Cardiac septum (tissue), 1 donor: ENCODE data around the gene COL6A1. TPM values are rescaled to one million over a fixed set of nuclear protein-coding genes. Genes with fewer than 3 reads are reported as not detected.

ENCODE experiments used
- DNase-seq: peaks from one replicate; pipeline ENCODE4 v3.0.0-alpha.2; 2020; ENCODE audit warnings: low spot score
- intact Hi-C: fragments of 100-400 bp; cut with DNase I; formaldehyde crosslinking; loops from one replicate; pipeline ENCODE4 v1.14.0; 2022
- long read RNA-seq: library from polyadenylated mRNA; unstranded; transcript quantifications from one replicate; pipeline ENCODE4 v2.0.0, GENCODE V29; 2021
- total RNA-seq: library from RNA; stranded (reverse); fragmentation: NEBNext Ultra II Directional; extraction: Animal tissue kit (Norgen Biotek cat#: 25700); gene quantifications from one replicate; pipeline ENCODE4 v1.2.1, GENCODE V29; 2021
- donor health status: DM: no; HTN: no; CAD: no.

COL6A1 gene, protein sequence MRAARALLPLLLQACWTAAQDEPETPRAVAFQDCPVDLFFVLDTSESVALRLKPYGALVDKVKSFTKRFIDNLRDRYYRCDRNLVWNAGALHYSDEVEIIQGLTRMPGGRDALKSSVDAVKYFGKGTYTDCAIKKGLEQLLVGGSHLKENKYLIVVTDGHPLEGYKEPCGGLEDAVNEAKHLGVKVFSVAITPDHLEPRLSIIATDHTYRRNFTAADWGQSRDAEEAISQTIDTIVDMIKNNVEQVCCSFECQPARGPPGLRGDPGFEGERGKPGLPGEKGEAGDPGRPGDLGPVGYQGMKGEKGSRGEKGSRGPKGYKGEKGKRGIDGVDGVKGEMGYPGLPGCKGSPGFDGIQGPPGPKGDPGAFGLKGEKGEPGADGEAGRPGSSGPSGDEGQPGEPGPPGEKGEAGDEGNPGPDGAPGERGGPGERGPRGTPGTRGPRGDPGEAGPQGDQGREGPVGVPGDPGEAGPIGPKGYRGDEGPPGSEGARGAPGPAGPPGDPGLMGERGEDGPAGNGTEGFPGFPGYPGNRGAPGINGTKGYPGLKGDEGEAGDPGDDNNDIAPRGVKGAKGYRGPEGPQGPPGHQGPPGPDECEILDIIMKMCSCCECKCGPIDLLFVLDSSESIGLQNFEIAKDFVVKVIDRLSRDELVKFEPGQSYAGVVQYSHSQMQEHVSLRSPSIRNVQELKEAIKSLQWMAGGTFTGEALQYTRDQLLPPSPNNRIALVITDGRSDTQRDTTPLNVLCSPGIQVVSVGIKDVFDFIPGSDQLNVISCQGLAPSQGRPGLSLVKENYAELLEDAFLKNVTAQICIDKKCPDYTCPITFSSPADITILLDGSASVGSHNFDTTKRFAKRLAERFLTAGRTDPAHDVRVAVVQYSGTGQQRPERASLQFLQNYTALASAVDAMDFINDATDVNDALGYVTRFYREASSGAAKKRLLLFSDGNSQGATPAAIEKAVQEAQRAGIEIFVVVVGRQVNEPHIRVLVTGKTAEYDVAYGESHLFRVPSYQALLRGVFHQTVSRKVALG
- 140 TPM for total RNA-seq
- long read RNA-seq, partial matches to known transcripts, result 56 of 62 reads
- long read RNA-seq, other reads (novel, unspliced or antisense), result 2 of 62 reads

DNA sequence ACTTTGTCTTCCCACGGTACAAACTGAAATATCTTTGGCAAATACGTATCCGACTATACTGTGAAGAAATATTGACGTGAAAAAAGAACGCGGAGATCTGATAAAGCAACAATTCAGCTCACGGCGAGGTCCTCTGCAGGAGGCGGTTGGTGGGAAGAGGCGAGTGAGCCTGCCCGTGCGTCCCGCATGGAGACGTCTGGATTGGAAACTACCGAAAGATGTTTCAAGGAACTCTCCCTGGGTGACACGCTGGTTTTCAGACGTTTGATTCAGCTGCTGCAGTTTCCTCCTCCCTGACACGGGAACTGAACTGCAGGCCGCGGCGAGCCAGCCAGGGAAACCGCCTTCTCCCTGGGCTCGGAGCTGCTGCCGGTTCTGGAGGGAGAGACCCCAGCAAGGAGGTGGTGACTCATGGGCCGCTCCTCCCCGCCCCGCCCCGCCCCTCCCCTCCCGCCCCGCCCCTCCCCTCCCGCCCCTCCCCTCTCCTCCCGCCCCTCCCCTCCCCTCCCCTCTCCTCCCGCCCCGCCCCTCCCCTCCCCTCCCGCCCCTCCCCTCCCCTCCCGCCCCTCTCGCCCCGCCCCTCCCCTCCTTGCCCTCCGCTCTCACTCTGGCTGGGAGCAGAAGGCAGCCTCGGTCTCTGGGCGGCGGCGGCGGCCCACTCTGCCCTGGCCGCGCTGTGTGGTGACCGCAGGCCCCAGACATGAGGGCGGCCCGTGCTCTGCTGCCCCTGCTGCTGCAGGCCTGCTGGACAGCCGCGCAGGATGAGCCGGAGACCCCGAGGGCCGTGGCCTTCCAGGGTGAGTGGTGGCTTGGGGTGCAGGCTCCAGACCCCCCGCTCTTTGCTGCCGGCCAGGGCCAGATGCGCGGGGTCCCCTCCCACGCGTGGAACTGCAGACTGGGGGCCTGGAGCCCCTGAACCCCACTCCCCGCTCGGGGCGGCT lies at the start of gene COL6A1:
Gene COL6A1, plus strand, starts transcription at position 620 of the 941 bp plus-strand sequence. Its CDS starts 81 bp downstream, at position 701.
- intact Hi-C loops, result no loop called here
- DNase-seq, result peak; percentile 90

DNA sequence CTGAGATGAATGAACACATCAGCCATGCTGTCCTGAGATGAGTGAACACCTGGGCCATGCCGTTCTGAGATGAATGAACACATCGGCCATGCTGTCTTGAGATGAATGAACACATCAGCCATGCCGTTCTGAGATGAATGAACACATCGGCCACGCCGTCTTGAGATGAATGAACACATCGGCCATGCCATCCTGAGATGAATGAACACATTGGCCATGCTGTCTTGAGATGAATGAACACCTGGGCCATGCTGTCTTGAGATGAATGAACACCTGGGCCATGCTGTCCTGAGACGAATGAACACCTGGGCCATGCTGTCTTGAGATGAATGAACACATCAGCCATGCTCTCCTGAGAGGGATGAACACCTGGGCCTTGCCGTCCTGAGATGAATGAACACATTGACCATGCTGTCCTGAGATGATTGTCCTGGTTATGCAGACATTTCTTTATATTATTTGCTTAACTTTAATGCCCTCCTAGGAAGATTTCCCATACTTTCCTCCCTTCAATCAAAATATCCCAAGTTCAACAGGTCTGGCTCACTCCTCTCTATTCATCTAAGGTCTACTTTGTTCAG lies 48.6 kb upstream of the COL6A1 start:
- no peak for DNase-seq
- intact Hi-C loops, result no loop called here

DNA sequence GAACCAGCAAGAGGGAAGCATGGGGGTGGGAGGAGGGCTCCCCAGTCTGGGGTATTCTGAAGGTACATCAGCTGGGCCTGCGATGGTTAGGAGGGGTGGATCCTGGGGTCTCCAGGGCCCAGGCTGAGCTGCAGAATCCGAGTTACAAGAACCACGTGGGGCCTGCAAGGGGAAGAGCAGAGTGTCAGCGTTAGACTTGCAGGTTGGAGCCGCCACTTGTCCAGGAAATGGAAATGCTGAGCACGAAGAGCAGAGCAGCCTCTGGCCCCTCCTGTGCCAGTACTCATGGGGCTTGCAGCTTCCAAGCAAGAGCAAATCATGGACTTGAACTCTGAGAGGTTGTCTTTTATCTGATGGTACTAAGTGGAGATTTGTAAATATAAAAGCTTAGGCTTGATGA lies 47.5 kb upstream of the COL6A1 start:
- intact Hi-C loops, result no loop called here
- no peak for DNase-seq

DNA sequence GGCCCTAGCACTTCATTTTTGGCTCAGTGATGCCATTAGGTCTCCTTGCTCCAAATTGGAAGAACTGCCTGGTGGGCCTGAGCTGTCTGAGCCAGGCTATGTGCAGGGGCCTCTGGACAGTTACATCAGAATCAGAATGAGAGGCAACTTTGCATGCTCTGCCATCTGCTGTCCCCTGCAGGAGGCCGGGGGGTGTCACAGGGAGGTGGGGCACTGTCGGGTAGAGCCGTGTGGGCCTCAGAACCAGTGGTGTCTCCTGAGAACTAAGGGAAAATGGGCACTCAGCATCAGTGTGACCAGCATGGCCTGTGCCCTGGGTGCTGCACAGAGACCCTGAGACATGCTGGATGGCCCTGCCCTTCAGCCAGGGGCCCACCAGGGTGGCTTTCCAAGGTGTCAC lies 47.0 kb upstream of the COL6A1 start:
- intact Hi-C loops, result no loop called here
- no peak for DNase-seq

DNA sequence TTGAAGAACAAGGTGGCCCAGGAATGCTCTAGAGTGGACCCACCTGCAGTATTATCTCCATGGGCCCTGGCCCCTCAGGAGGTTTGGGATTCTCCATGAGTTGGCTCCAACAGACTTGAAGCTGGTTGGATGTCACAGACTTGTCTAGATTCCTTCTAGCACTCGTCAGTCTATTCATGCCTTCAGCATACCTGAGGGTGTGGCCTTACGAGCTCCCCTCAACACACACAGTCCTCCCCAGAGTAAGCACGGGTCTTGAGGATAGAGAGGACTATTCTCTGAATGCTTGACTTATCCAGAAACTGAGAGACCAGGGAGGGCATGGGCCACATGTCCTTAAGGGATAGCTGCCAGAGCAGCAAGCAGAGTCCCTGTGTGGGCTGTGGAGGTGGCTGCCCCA lies 45.9 kb upstream of the COL6A1 start:
- no peak for DNase-seq
- intact Hi-C loops, result no loop called here

DNA sequence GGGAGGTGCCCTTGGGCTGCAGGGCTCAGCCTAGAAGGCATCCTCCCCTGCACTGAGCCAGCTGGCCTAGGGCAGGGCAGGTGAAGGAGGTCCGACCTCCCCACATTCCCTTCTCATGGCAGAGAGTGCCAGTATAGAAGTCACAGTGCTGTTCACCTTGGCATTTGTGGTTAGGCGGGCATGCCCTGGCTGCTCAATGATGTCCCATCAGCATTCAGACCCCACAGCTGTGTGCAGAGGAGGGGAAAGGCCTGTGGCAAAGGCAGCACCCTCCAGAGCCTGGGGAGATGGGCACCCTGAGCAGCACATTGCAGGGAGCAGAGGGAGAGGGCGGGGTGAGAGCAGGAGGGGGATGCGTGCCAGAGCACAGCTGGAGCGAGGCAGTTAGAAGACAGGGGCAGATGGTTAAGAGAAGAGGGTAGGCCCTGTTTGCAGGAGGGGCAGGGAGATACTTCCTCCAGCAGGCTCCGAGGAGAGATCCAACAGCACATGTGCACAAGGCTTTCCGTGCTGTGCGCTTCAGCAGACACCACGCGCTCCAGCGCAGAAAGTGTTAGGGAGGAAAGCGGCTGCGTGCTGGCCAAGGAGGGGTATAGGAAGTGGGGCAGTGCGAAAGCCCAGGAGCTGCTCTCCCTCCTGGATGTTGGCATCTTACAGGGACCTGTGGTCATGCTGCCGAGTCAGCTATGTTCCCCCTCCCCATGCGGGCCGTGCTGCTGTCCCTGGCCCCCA lies 43.7 kb upstream of the COL6A1 start:
- intact Hi-C loops, result no loop called here
- no peak for DNase-seq

DNA sequence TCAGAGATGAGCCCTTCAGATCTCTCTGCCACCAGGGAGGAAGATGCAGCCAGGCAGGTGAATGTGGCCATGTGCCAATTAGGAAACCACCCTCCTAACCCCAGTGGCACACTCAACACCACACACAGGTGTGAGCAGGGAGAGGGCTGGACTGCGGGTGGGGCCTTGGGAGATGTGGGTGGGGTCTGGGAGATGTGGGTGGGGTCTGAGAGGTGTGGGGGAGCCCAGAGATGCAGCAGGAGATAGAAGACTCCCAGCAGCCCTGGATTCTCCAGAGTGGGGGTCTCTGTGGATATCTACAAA lies 43.2 kb upstream of the COL6A1 start:
- no peak for DNase-seq
- intact Hi-C loops, result no loop called here

DNA sequence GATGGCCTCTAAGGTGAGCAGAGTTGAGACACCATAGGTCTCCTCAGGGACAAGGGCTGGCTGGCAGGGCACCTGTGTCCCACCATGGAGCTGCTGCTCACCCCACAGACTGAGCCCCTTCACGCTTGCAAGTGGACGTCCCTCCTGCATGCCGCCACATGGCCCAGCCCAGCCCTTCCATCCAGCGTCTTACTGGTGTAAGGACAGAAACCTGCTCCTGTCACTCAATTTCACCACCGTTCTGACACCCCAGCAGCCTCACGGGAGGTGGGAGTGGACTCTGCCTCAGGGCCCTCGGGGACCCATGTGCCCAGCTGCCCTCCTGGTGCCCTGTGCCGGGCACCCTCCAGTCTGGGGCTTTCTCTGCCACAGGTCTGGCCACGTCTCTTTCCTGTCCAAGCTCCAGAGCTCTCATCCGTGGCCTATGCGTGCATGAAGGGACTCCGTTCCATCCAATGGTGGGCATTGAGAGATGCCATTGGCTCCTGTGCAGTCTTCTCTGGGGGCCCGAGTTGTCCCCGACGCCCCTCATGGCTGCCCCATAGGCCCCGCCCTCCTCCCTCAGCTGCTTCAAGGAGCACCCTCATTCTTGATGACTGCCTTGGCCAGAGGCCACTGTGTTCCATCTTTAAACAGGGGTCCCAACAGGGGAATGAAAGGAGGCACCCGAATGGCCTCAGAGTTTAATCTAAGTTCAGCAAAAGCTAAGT lies 42.6 kb upstream of the COL6A1 start:
- DNase-seq, result no peak
- intact Hi-C loops, result no loop called here

DNA sequence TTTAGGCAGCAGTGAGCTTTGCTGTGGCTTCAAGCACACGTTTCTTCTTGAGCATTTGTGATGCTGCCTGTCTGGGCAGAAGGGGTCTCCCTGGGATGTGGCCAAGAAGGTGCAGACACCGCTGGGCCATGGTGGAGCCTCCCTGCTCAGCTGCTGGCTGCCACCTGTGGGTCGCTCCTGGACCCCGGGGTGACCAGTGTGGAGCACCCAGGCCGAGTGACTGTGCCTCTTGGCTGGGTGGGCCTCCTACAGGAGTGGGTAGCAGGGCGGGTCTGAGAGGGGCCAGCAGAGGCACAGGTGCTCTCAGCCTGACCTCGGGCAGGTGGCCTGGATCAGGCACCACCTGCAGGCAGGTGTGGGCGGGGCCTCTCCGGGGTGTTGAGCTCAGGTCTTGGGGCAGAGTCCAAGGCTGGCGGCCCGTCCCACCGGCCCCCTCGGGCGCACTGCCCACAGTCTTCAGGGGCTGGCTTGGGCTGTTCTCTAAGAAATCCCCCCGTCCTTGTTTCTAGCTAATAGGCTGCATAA lies 42.0 kb upstream of the COL6A1 start:
- intact Hi-C loops, result no loop called here
- no peak for DNase-seq

DNA sequence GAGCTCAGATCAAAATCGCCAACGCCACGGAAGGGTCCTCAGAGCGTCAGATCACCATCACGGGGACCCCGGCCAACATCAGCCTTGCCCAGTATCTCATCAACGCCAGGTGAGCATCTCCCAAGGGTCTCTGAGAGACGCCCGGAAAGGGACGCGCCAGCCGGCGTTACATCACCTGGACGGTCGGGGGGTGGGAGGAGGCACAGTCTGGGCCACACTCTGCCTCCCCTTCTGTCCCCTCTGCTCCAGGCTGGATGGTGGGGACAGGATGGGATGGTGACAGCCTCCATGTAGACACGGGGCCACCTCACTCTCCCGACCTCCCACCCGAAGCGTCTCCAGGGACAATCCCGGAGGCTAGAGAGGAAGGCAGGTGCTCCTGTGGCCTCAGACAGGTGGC lies 41.5 kb upstream of the COL6A1 start:
- no peak for DNase-seq
- intact Hi-C loops, result no loop called here

DNA sequence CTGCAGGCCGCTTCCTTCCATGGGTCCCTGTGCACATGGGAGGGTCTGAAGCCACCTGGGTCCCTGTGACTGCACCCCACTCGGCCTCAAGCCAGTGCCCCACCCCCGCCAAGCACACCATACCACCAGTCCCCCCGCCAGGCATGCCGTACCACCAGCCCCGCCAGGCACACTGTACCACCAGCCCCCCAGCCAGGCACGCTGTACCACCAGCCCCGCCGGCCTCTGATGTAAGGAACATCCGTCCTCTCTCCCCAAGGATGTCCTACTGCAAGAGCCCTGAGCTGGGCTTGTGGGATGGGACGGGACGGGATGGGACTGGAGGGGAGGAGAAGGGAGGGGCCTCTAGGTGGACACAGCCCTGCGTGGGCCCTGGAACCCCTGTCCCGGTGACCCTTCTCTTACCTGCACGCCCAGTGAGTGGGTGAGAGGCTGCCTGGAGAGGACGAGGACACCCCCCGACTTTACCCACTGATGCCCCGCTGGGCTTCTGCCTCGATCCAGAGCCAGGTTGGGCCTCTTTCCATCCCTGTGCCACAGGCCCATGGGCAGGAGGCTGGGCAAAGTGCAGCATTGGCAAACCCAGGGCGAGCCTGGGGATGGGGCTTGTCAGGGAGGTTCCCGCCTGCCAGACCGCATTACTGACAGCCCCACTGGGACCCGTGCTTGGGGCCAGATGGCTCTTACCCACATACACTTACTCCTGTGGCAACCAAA lies 40.8 kb upstream of the COL6A1 start:
- intact Hi-C loops, result no loop called here
- DNase-seq, result no peak

DNA sequence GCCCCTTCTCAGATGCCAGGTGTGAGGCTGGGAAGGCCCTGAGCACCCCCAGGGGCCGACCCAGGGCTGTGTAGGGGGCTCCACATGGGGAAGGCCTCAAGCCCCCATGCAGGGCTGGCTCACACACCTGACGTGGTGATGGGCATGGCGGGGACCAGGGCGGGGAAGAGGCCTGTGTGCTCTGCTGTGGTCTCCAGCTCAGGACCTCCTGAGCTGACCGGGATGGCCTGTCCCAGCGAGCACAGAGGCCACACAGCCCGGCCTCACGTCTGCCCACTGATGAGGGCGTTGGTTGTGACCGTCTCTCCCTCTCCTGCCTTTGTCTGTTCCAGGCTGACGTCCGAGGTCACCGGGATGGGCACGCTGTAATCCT lies 40.2 kb upstream of the COL6A1 start:
- DNase-seq, result no peak

DNA sequence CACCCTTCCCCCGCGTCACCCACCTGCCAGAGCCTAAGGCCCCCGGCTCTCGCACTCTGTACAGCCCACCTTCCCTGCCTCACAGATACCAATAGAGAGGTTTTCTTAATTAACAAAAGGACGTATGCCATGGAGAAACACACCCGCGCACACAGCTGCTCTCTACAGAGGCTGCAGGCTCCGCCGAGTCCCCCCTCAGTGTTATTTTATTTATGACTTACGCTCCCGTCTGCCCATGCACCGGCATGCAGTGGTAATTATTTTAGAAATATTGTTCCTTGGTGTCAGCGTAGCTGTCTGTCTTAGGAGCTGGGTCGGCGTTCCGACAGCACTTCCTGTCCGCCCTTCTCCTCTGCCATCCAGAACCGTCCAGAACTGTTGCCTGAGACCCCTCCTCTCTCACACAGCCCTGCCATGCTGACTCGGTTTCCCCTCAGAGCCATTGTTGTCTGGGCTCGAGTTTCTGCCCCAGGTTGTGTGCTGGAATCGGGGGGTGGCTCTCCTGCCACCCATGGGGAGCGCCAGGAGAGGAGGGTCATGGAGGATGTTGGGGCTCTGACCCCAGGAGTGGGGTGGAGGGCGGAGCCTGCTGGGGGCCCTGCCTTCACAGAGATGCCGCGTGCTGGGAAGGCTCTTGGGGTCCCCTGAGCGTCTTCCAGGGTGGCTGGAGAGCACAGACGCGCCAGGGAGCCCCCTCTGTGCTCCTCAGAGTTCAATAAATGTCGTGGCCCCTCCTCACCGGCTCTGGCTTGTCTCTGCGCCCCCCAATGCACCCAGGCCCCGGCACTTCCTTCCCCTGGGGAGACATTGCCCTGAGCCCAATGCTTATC lies 39.6 kb upstream of the COL6A1 start:
- intact Hi-C loops, result no loop called here
- DNase-seq, result no peak

More for the DNA sequence above, 40.2 kb upstream of the COL6A1 start:
- intact Hi-C loops, result no loop called here

DNA sequence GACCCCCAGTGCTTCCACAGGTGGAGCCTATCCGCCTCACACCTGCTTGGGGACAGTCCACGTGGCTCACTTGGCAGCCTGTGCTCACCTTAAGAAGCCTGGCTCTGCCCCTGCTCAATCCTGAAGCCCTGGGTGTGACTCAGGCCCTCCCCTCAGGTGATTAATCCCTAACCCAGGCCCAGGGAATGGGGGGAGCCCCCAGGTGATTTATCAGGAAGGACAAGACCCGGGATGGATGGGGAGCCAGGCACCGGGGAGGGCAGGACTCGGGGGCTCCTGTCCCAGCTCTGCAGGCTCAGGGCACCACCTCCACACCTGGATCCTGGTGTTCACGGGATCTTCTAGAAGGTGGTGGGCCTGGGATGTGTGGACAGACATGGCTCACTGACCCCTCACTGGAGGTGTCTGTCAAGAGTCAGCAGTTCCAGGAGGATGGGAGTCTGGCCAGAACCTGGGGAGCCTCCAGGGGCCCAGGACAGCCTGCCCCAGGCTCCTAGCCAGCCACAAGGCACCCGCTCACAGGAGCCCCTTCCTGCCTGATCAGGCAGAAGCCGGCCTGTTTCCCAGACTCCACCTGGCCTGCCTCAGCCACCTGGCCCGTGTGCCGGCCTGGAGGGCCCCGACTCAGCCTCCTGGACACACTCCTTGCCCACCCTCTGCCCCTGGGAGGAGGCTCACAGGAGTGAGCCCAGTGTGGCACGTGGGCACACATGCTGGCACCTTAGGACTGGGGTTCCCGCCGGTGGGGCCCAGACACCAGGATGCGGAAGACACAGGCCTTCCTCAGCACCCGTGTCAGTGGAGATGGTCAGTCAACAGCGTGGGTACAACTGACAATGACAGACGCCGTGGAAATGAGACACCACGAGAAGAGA lies 38.6 kb upstream of the COL6A1 start:
- intact Hi-C loops, result no loop called here
- no peak for DNase-seq
